Lung (tissue), 13 donors: ENCODE results near the gene CGNL1. TPM values are rescaled to one million over a fixed set of nuclear protein-coding genes. Genes with fewer than 3 reads are reported as not detected.
A peak's percentile ranks its signal among the peaks of the same experiment; 100 is the strongest.

ENCODE experiments used
- ATAC-seq: fragments of 200-7000 bp; cut with Tn5 transposase; one replicate; pipeline ENCODE4 v1.9.1; 2020; ENCODE audit warnings: moderate number of reproducible peaks; ENCODE audit not compliant: insufficient read depth, low FRiP score
- DNase-seq, 3 donors: peaks; one replicate each; pipeline ENCODE4 v3.0.0-alpha.2; 2013 to 2017
- H3K27ac ChIP-seq, 2 donors: one replicate each; pipeline ENCODE4 v1.5.1; 2013; ENCODE audit warnings: mild to moderate bottlenecking in 2 of 2, moderate library complexity in 2 of 2, control low read depth in 1 of 2, inconsistent platforms in 1 of 2, low read depth in 1 of 2, low read length in 1 of 2
- H3K27me3 ChIP-seq, 3 donors: one replicate each; pipeline ENCODE4 v1.5.1; 2013; ENCODE audit warnings: low read length in 2 of 3; ENCODE audit not compliant: control insufficient read depth in 3 of 3, insufficient read depth in 3 of 3
- H3K36me3 ChIP-seq, 4 donors: one replicate each; pipeline ENCODE4 v1.5.1; 2013; ENCODE audit warnings: low read length in 4 of 4, mild to moderate bottlenecking in 1 of 4, moderate library complexity in 1 of 4; ENCODE audit not compliant: control insufficient read depth in 4 of 4, insufficient read depth in 4 of 4
- H3K4me1 ChIP-seq, 5 donors: one replicate each; pipeline ENCODE4 v1.5.1; 2013; ENCODE audit warnings: low read length in 5 of 5, mild to moderate bottlenecking in 2 of 5, moderate library complexity in 1 of 5; ENCODE audit not compliant: control insufficient read depth in 5 of 5, insufficient read depth in 5 of 5
- H3K4me3 ChIP-seq: one replicate; pipeline ENCODE4 v1.5.1; 2013; ENCODE audit warnings: mild to moderate bottlenecking, control low read depth, moderate library complexity
- H3K9ac ChIP-seq, 2 donors: one replicate each; pipeline ENCODE4 v1.5.1; 2013; ENCODE audit warnings: low read length in 2 of 2, control low read depth in 1 of 2; ENCODE audit not compliant: insufficient read depth in 1 of 2
- H3K9me3 ChIP-seq, 4 donors: one replicate each; pipeline ENCODE4 v1.5.1; 2013; ENCODE audit warnings: low read length in 3 of 4, mild to moderate bottlenecking in 1 of 4, moderate library complexity in 1 of 4; ENCODE audit not compliant: control insufficient read depth in 4 of 4, insufficient read depth in 3 of 4
- CTCF ChIP-seq: IDR thresholded peaks from 2 replicates; pipeline ENCODE4 v1.5.1; 2012; ENCODE audit warnings: mild to moderate bottlenecking; ENCODE audit errors: control extremely low read depth, extremely low read depth
- WGBS, 2 donors: extraction: QIAGEN DNeasy Blood & Tissue Kit; methylation state at CpG; one replicate each; pipeline ENCODE4 v1.1.7; 2013; 5-methylcytosine and 5-hydroxymethylcytosine counted together
- polyA plus RNA-seq, 2 donors: library from polyadenylated mRNA; stranded (reverse); fragments of 200-250 nt; gene quantifications; one replicate each; pipeline ENCODE4 v1.2.1, GENCODE V29; 2013
- small RNA-seq: library from RNA; depleted of rRNA; stranded (forward); fragments of <200 nt; gene quantifications from one replicate; pipeline ENCODE3, GENCODE V24; 2014; ENCODE audit warnings: low replicate concordance
- total RNA-seq, 2 donors: library from RNA; depleted of rRNA in 1 of 2; stranded (reverse); fragments of >200 nt in 1 of 2; gene quantifications; one replicate each; pipeline ENCODE4 v1.2.1, GENCODE V29; 2014 to 2021
- donor health status: control.
- donor health status: control.
- donor health status: Bipolar disorder and iron deficiency.
- donor health status: healthy.
- donor health status: DM: yes; HTN: yes; CAD: no.

CGNL1 gene
- total and polyA plus RNA-seq, 4 donors, result 9.0 to 42.5 (median 22.9) TPM

- no peak overlapping the region for H3K9ac ChIP-seq
- no peaks in the 10 kb centered on the region for H3K36me3 ChIP-seq
- no peaks in the 10 kb centered on the region for H3K27me3 ChIP-seq
- H3K4me1 ChIP-seq, result peaks cover 0 to 25% (median 6%) of the 10 kb centered on the region in 5 donors
- H3K27ac ChIP-seq, result peak overlapping the region; percentile 55 to 99
- H3K4me3 ChIP-seq, result no peak overlapping the region
- ATAC-seq (no peak), DNase-seq (no peak)
- TF ChIP-seq CTCF, result no peak
- WGBS, 2 donors, result 84 to 90% methylated on average over 10 of the region's 10 CpGs
- no peaks in the 10 kb centered on the region for H3K9me3 ChIP-seq
Measured at GRCh38 chr15:57599296-57599810, 223.0 kb downstream of the CGNL1 start.

GRCh38 chr15:57600197-57600596 is 223.9 kb downstream of the CGNL1 start:
- Histone ChIP-seq H3K4me1 (peaks cover 0 to 23% (median 11%) of the 10 kb centered on the region in 5 donors), H3K27me3 (no peaks in the 10 kb centered on the region), H3K9me3 (no peaks in the 10 kb centered on the region), H3K27ac (peak overlapping the region in 1 of 2 donors; percentile 73), H3K36me3 (peaks cover 0 to 2% (median 1%) of the 10 kb centered on the region in 4 donors), H3K4me3 (no peak overlapping the region), H3K9ac (no peak overlapping the region)
- no peak for TF ChIP-seq CTCF
- ATAC-seq (no peak), DNase-seq (no peak)
- WGBS, 2 donors, result 80 to 85% methylated on average over 1 of the region's 1 CpG

Small RNA genes lying within 50 kb of the gene (small RNA-seq; reads per million reads assigned to genes)
- gene RNU6-844P, result not detected

Other genes starting within 250 kb of the CGNL1 start
- 10 to 100 TPM in 1 of 2 donors, 1 to 10 TPM in 1; 6.9 to 36.9 TPM for gene MYZAP, start 215.4 kb downstream of the CGNL1 start, total RNA-seq
- gene MYZAP, start 215.4 kb downstream of the CGNL1 start, polyA plus RNA-seq, result 10 to 100 TPM in 1 of 2 donors, 1 to 10 TPM in 1; 9.0 to 14.2 TPM